Fibroblast of lung (primary cell): ENCODE measurements around the gene FLRT3.
A peak's percentile ranks its signal among the peaks of the same experiment; 100 is the strongest.

Experiments
- EZH2 ChIP-seq: IDR thresholded peaks from 2 replicates; pipeline ENCODE4 v1.5.1; 2012; ENCODE audit warnings: low read length, control low read depth, mild to moderate bottlenecking; ENCODE audit errors: missing control alignments
- TF ChIP-seq, protein P1 (sequence below), 2 donors: IDR thresholded peaks in 1 of 2; conservative IDR thresholded peaks in 1 of 2; 1 replicate in 1 of 2; 2 replicates in 1 of 2; pipeline ENCODE4 v1.5.1; 2011 to 2012; ENCODE audit warnings: low read length in 2 of 2, control low read depth in 1 of 2, inconsistent platforms in 1 of 2, low read depth in 1 of 2, mild to moderate bottlenecking in 1 of 2

- TF ChIP-seq, protein P1, sequence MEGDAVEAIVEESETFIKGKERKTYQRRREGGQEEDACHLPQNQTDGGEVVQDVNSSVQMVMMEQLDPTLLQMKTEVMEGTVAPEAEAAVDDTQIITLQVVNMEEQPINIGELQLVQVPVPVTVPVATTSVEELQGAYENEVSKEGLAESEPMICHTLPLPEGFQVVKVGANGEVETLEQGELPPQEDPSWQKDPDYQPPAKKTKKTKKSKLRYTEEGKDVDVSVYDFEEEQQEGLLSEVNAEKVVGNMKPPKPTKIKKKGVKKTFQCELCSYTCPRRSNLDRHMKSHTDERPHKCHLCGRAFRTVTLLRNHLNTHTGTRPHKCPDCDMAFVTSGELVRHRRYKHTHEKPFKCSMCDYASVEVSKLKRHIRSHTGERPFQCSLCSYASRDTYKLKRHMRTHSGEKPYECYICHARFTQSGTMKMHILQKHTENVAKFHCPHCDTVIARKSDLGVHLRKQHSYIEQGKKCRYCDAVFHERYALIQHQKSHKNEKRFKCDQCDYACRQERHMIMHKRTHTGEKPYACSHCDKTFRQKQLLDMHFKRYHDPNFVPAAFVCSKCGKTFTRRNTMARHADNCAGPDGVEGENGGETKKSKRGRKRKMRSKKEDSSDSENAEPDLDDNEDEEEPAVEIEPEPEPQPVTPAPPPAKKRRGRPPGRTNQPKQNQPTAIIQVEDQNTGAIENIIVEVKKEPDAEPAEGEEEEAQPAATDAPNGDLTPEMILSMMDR (conservative IDR thresholded peaks at IDR 0.05 in 1 of 2, IDR thresholded peaks at IDR 0.05 in 1 of 2; ENCODE audit: low read depth in 1 of 2, low read length in 2 of 2) = peak; percentile 50 to 56
- TF ChIP-seq EZH2 = no peak
These were observed 3.0 kb downstream of the FLRT3 start for GRCh38 chr20:14334306-14334930.
